ENCODE data around the gene SKAP1. TPM values are rescaled to one million over a fixed set of nuclear protein-coding genes. Genes with fewer than 3 reads are reported as not detected.
A peak's percentile ranks its signal among the peaks of the same experiment; 100 is the strongest.
"Not testable (repeated sequence)": the region's sequence is repeated elsewhere in the genome, so short reads cannot be mapped to it uniquely, and the experiment has no call there.

SKAP1 gene
- total RNA-seq, 1 experiment from 2014 or later: 0.31 TPM

- Histone ChIP-seq H3K9me2 (ENCODE audit: insufficient read depth) (no peaks in the 10 kb centered on the region), H3K79me2 (ENCODE audit: low read depth) (no peaks in the 10 kb centered on the region), H3K4me2 (no peak overlapping the region), H2AFZ (no peak overlapping the region), H4K20me1 (ENCODE audit: insufficient read depth) (no peaks in the 10 kb centered on the region), H3K4me3 (no peak overlapping the region), H3F3A (ENCODE audit: insufficient read depth, low read depth) (peaks cover 35% of the 10 kb centered on the region), H3K9me3 (ENCODE audit: insufficient read depth, low read depth) (no peaks in the 10 kb centered on the region; the same call in 1 of the 2 replicates), H3K36me3 (ENCODE audit: low read depth) (no peaks in the 10 kb centered on the region), H3K27ac (no peak overlapping the region), H3K27me3 (ENCODE audit: insufficient read depth, low read depth) (no peaks in the 10 kb centered on the region), H3K4me1 (replicated peaks; ENCODE audit: insufficient read depth) (peaks cover 48% of the 10 kb centered on the region)
- intact Hi-C loops (cut with micrococcal nuclease; ENCODE audit: unreplicated experiment): no loop called here
- CTCF ChIA-PET: no interaction called here
- no peak for DNase-seq
- TF ChIP-seq, protein P1, sequence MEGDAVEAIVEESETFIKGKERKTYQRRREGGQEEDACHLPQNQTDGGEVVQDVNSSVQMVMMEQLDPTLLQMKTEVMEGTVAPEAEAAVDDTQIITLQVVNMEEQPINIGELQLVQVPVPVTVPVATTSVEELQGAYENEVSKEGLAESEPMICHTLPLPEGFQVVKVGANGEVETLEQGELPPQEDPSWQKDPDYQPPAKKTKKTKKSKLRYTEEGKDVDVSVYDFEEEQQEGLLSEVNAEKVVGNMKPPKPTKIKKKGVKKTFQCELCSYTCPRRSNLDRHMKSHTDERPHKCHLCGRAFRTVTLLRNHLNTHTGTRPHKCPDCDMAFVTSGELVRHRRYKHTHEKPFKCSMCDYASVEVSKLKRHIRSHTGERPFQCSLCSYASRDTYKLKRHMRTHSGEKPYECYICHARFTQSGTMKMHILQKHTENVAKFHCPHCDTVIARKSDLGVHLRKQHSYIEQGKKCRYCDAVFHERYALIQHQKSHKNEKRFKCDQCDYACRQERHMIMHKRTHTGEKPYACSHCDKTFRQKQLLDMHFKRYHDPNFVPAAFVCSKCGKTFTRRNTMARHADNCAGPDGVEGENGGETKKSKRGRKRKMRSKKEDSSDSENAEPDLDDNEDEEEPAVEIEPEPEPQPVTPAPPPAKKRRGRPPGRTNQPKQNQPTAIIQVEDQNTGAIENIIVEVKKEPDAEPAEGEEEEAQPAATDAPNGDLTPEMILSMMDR (conservative IDR thresholded peaks at IDR 0.05): no peak
- no peak for TF ChIP-seq EZH2 (IDR thresholded peaks at IDR 0.05; ENCODE audit: low read depth)
- POLR2A ChIA-PET (ENCODE audit: unreplicated experiment): interaction anchor here (0.6 kb wide), 1 partner anchor 52 kb away, joined by 3 read pairs; no protein-coding TSS in a partner anchor
- BruUV-seq (replicated peaks): no TSS peak
These were observed 182.4 kb downstream of the SKAP1 start for GRCh38 chr17:48247603-48248002.

- Histone ChIP-seq H3K4me2 (peak overlapping the region; percentile 6; the same call in 1 of the 2 replicates), H3K9me3 (ENCODE audit: insufficient read depth, low read depth) (no peaks in the 10 kb centered on the region; the same call in 1 of the 2 replicates), H3K27me3 (ENCODE audit: insufficient read depth, low read depth) (no peaks in the 10 kb centered on the region), H3K79me2 (ENCODE audit: low read depth) (no peaks in the 10 kb centered on the region), H3K4me1 (replicated peaks; ENCODE audit: insufficient read depth) (peaks cover 53% of the 10 kb centered on the region), H3K9me2 (ENCODE audit: insufficient read depth) (no peaks in the 10 kb centered on the region), H3F3A (ENCODE audit: insufficient read depth, low read depth) (peaks cover 41% of the 10 kb centered on the region), H3K27ac (no peak overlapping the region), H3K4me3 (no peak overlapping the region), H3K36me3 (ENCODE audit: low read depth) (no peaks in the 10 kb centered on the region), H2AFZ (no peak overlapping the region), H4K20me1 (ENCODE audit: insufficient read depth) (no peaks in the 10 kb centered on the region)
- TF ChIP-seq, protein P1 (conservative IDR thresholded peaks at IDR 0.05): no peak
- no peak for TF ChIP-seq EZH2 (IDR thresholded peaks at IDR 0.05; ENCODE audit: low read depth)
- ChIA-PET CTCF (interaction anchor here (1.3 kb wide), 1 partner anchor 31 kb away, joined by 9 read pairs; no protein-coding TSS in a partner anchor), POLR2A (ENCODE audit: unreplicated experiment) (interaction anchor here (0.6 kb wide), 1 partner anchor 52 kb away, joined by 3 read pairs; no protein-coding TSS in a partner anchor)
- intact Hi-C loops (cut with micrococcal nuclease; ENCODE audit: unreplicated experiment): no loop called here
- DNase-seq: no peak
- BruUV-seq (replicated peaks): no TSS peak
These were observed 183.0 kb downstream of the SKAP1 start for GRCh38 chr17:48247038-48247437.

DNA sequence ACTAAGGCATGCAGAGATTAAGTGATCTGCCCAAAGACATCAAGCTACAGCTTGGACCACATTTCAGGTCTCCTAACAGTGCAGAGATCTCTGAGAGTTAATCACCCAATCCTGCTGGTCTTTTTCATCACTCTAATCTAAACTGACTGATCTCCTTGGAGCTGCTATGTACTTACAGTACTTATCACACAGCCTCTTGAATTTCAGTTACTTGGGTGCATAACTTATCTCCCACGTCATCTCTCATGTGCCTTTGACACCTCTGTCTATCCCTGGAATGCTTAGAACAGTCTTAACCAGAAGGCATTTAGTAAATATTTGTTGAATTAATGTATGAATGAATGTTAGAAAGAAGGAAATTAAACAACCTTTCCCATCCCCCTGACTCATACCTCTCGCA lies 183.4 kb downstream of the SKAP1 start:
- intact Hi-C loops (cut with micrococcal nuclease; ENCODE audit: unreplicated experiment): no loop called here
- DNase-seq: peak in 1 of 2 experiments; percentile 87
- Histone ChIP-seq H3K79me2 (ENCODE audit: low read depth) (no peaks in the 10 kb centered on the region), H2AFZ (no peak overlapping the region), H3K27me3 (ENCODE audit: insufficient read depth, low read depth) (no peaks in the 10 kb centered on the region), H4K20me1 (ENCODE audit: insufficient read depth) (no peaks in the 10 kb centered on the region), H3K36me3 (ENCODE audit: low read depth) (no peaks in the 10 kb centered on the region), H3K4me3 (no peak overlapping the region), H3K4me1 (replicated peaks; ENCODE audit: insufficient read depth) (peaks cover 58% of the 10 kb centered on the region), H3K4me2 (peak overlapping the region; percentile 6; the same call in 1 of the 2 replicates), H3K9me2 (ENCODE audit: insufficient read depth) (no peaks in the 10 kb centered on the region), H3F3A (ENCODE audit: insufficient read depth, low read depth) (peaks cover 45% of the 10 kb centered on the region), H3K9me3 (ENCODE audit: insufficient read depth, low read depth) (no peaks in the 10 kb centered on the region; the same call in 1 of the 2 replicates), H3K27ac (peak overlapping the region; percentile 80)
- ChIA-PET CTCF (interaction anchor here (1.3 kb wide), 1 partner anchor 31 kb away, joined by 9 read pairs; no protein-coding TSS in a partner anchor), POLR2A (ENCODE audit: unreplicated experiment) (interaction anchor here (0.7 kb wide), 1 partner anchor 221 kb away, joined by 4 read pairs; no protein-coding TSS in a partner anchor)
- TF ChIP-seq, protein P1 (conservative IDR thresholded peaks at IDR 0.05): no peak
- no peak for TF ChIP-seq EZH2 (IDR thresholded peaks at IDR 0.05; ENCODE audit: low read depth)
- no TSS peak for BruUV-seq (replicated peaks)

DNA sequence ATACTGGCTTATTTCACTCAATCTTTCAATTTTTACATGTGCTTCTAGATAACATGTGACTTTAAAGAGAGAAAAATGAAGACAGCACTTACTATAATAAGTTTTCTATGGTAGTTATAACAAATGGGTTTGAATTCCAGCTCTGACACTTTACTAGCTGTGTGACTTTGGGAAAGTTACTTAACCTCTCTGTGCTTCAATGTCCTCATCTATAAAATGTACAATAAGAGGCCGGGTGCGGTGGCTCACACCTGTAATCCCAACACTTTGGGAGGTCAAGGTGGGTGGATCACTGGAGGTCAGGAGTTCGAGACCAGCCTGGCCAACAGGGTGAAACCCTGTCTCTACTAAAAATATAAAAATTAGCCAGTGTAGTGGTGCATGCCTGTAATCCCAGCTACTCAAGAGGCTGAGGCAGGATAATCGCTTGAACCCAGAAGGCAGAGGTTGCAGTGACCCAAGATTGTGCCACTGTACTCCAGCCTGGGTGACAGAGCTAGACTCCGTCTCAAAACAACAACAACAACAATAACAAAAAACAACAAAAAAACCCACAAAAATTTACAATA lies 184.5 kb downstream of the SKAP1 start:
- CTCF ChIA-PET: not testable (repeated sequence)

More for the DNA sequence above, 184.5 kb downstream of the SKAP1 start:
- H3K27me3 ChIP-seq (ENCODE audit: insufficient read depth, low read depth); intact Hi-C loops (cut with micrococcal nuclease; ENCODE audit: unreplicated experiment); POLR2A ChIA-PET (ENCODE audit: unreplicated experiment); H2AFZ ChIP-seq; H3K9me2 ChIP-seq (ENCODE audit: insufficient read depth); H3K9me3 ChIP-seq (ENCODE audit: insufficient read depth, low read depth); H4K20me1 ChIP-seq (ENCODE audit: insufficient read depth); H3K36me3 ChIP-seq (ENCODE audit: low read depth); DNase-seq; H3K79me2 ChIP-seq (ENCODE audit: low read depth); BruUV-seq (replicated peaks): not testable (repeated sequence)
- Histone ChIP-seq H3K4me1 (replicated peaks; ENCODE audit: insufficient read depth) (peaks cover 68% of the 10 kb centered on the region), H3K4me3 (peak overlapping the region; percentile 11; the same call in 1 of the 2 replicates), H3K27ac (peak overlapping the region; percentile 80), H3F3A (ENCODE audit: insufficient read depth, low read depth) (peaks cover 54% of the 10 kb centered on the region), H3K4me2 (peak overlapping the region; percentile 58)
